Prostate gland (tissue), 2 donors: ENCODE measurements around the gene KLHL33.

Source experiments
- CTCF ChIP-seq, 4 experiments: fragments of 200-600 bp in 2 of 4; fragments of 450-650 bp in 2 of 4; sonication (generic) in 2 of 4; IDR thresholded peaks; 1 replicate in 3 of 4; 2 replicates in 1 of 4; pipeline ENCODE4 v1.5.1; 2016 to 2019; ENCODE audit warnings: antibody characterized with exemption in 4 of 4, mild to moderate bottlenecking in 2 of 4, moderate library complexity in 2 of 4
- POLR2A ChIP-seq: fragments of 450-650 bp; IDR thresholded peaks from one replicate; pipeline ENCODE4 v1.6.1; 2016; ENCODE audit warnings: antibody characterized with exemption, mild to moderate bottlenecking
- POLR2AphosphoS5 ChIP-seq: sonication (generic); formaldehyde crosslinking; IDR thresholded peaks from one replicate; pipeline ENCODE4 v1.6.1; 2017; ENCODE audit warnings: antibody characterized with exemption

GRCh38 chr14:20383636-20384035, 52.3 kb downstream of the KLHL33 start:
- TF ChIP-seq CTCF (IDR thresholded peaks at IDR 0.05), result no peak
- no peak for TF ChIP-seq POLR2A
- no peak for TF ChIP-seq POLR2AphosphoS5
